ENCODE measurements around the gene ZBTB8OS. TPM values are rescaled to one million over a fixed set of nuclear protein-coding genes. Genes with fewer than 3 reads are reported as not detected.

ZBTB8OS gene
- total and polyA plus RNA-seq, 5 experiments from 2014 or later: 53.2 to 65.8 (median 57.2) TPM

Other genes with a start within 250 kb of the ZBTB8OS start
- gene ZBTB8B, start 185.5 kb downstream of the ZBTB8OS start, total RNA-seq: not detected
- gene ZBTB8B, start 185.5 kb downstream of the ZBTB8OS start, polyA plus RNA-seq: not detected
- not detected for gene ZBTB8A, start 111.1 kb downstream of the ZBTB8OS start, total RNA-seq
- gene ZBTB8A, start 111.1 kb downstream of the ZBTB8OS start, polyA plus RNA-seq: not detected
- gene RBBP4, start 658 bp upstream of the ZBTB8OS start, total RNA-seq: 100 to 1,000 TPM; 191 to 193 TPM
- 100 to 1,000 TPM; 226 to 251 (median 231) TPM for gene RBBP4, start 658 bp upstream of the ZBTB8OS start, polyA plus RNA-seq
- gene SYNC, start 52.2 kb upstream of the ZBTB8OS start, total RNA-seq: not detected
- not detected for gene SYNC, start 52.2 kb upstream of the ZBTB8OS start, polyA plus RNA-seq
- 100 to 1,000 TPM; 181 to 184 TPM for gene YARS1, start 166.8 kb upstream of the ZBTB8OS start, total RNA-seq
- 10 to 100 TPM; 45.0 to 60.2 (median 45.1) TPM for gene YARS1, start 166.8 kb upstream of the ZBTB8OS start, polyA plus RNA-seq
- gene S100PBP, start 167.1 kb upstream of the ZBTB8OS start, total RNA-seq: 10 to 100 TPM; 47.7 to 50.5 TPM
- gene S100PBP, start 167.1 kb upstream of the ZBTB8OS start, polyA plus RNA-seq: 1 to 10 TPM; 5.0 to 9.6 (median 6.4) TPM
- not detected for gene FNDC5, start 220.4 kb upstream of the ZBTB8OS start, total RNA-seq
- not detected for gene FNDC5, start 220.4 kb upstream of the ZBTB8OS start, polyA plus RNA-seq
- not detected for gene HPCA, start 235.9 kb upstream of the ZBTB8OS start, total RNA-seq
- not detected for gene HPCA, start 235.9 kb upstream of the ZBTB8OS start, polyA plus RNA-seq

Measured in naive thymus-derived CD8-positive, alpha-beta T cell (primary cell).